GM23338 (cell line): ENCODE data around the gene RUSC2. TPM values are rescaled to one million over a fixed set of nuclear protein-coding genes. Genes with fewer than 3 reads are reported as not detected.

ENCODE experiments used
- ATAC-seq: fragments of 200-7000 bp; cut with Tn5 transposase; 3 replicates; pipeline ENCODE4 v1.9.1; 2020
- DNase-seq: peaks from one replicate; pipeline ENCODE4 v3.0.0-alpha.2; 2015; ENCODE audit warnings: low spot score
- H2AFZ ChIP-seq: fragments of 200-600 bp; sonication (generic); 2 replicates; pipeline ENCODE4 v1.8.0; 2016; ENCODE audit warnings: antibody characterized with exemption, mild to moderate bottlenecking, moderate library complexity
- H3F3A ChIP-seq: fragments of 200-600 bp; sonication (generic); replicated peaks from 2 replicates; pipeline ENCODE4 v1.8.0; 2017; ENCODE audit warnings: antibody characterized with exemption, mixed run types, low read depth
- H3K27ac ChIP-seq: fragments of 200-600 bp; sonication (generic); 2 replicates; pipeline ENCODE4 v1.6.1; 2016; ENCODE audit warnings: low read depth
- H3K27me3 ChIP-seq: fragments of 200-600 bp; sonication (generic); 2 replicates; pipeline ENCODE4 v1.8.0; 2016; ENCODE audit warnings: mild to moderate bottlenecking, mixed run types, moderate library complexity; ENCODE audit not compliant: insufficient read depth
- H3K36me3 ChIP-seq: fragments of 200-600 bp; sonication (generic); 2 replicates; pipeline ENCODE4 v1.8.0; 2016; ENCODE audit warnings: mild to moderate bottlenecking; ENCODE audit not compliant: insufficient read depth
- H3K4me1 ChIP-seq: fragments of 200-600 bp; sonication (generic); 2 replicates; pipeline ENCODE4 v1.8.0; 2016; ENCODE audit warnings: mild to moderate bottlenecking, moderate library complexity; ENCODE audit not compliant: insufficient read depth
- H3K4me2 ChIP-seq: fragments of 200-600 bp; sonication (generic); 2 replicates; pipeline ENCODE4 v1.7.1; 2017; ENCODE audit warnings: mixed run types
- H3K4me3 ChIP-seq: fragments of 200-600 bp; sonication (generic); 2 replicates; pipeline ENCODE4 v1.6.1; 2016; ENCODE audit warnings: mixed run types
- H3K79me2 ChIP-seq: fragments of 200-600 bp; sonication (generic); replicated peaks from 2 replicates; pipeline ENCODE4 v1.8.0; 2017; ENCODE audit warnings: mild to moderate bottlenecking; ENCODE audit not compliant: insufficient read depth
- H3K9me2 ChIP-seq: fragments of 200-600 bp; sonication (generic); 2 replicates; pipeline ENCODE4 v1.8.0; 2017; ENCODE audit not compliant: insufficient read depth
- H4K20me1 ChIP-seq: fragments of 200-600 bp; sonication (generic); replicated peaks from 2 replicates; pipeline ENCODE4 v1.8.0; 2017; ENCODE audit warnings: mild to moderate bottlenecking; ENCODE audit not compliant: insufficient read depth
- H3K27ac Mint-ChIP-seq: 2 replicates; pipeline ENCODE4 v1.8.0; 2020; ENCODE audit warnings: inconsistent platforms, mild to moderate bottlenecking, moderate library complexity, mixed read lengths
- H3K27me3 Mint-ChIP-seq: 3 replicates; pipeline ENCODE4 v1.8.0; 2022; ENCODE audit warnings: low read depth, mild to moderate bottlenecking, moderate library complexity, mixed read lengths, inconsistent platforms; ENCODE audit not compliant: insufficient read depth, poor library complexity
- H3K36me3 Mint-ChIP-seq: 3 replicates; pipeline ENCODE4 v1.8.0; 2021; ENCODE audit warnings: low read depth, mild to moderate bottlenecking, inconsistent platforms, moderate library complexity, mixed read lengths
- H3K4me1 Mint-ChIP-seq: 3 replicates; pipeline ENCODE4 v1.8.0; 2020; ENCODE audit warnings: mild to moderate bottlenecking, inconsistent platforms, mixed read lengths
- H3K4me3 Mint-ChIP-seq: 3 replicates; pipeline ENCODE4 v1.8.0; 2021; ENCODE audit warnings: moderate library complexity, mild to moderate bottlenecking, inconsistent platforms, mixed read lengths
- H3K9me3 Mint-ChIP-seq: 3 replicates; pipeline ENCODE4 v1.8.0; 2020; ENCODE audit warnings: moderate library complexity, mild to moderate bottlenecking, inconsistent platforms, mixed read lengths
- EZH2 ChIP-seq: fragments of 200-600 bp; sonication (generic); IDR thresholded peaks from one replicate; pipeline ENCODE4 v1.8.0; 2017; ENCODE audit warnings: antibody characterized with exemption, mild to moderate bottlenecking, low read depth; ENCODE audit not compliant: unreplicated experiment
- JUNB ChIP-seq: IDR thresholded peaks from one replicate; pipeline ENCODE4 v1.6.1; 2016; ENCODE audit warnings: antibody characterized with exemption; ENCODE audit not compliant: unreplicated experiment
- NANOG ChIP-seq: IDR thresholded peaks from 2 replicates; pipeline ENCODE4 v1.6.1; 2016; ENCODE audit warnings: antibody characterized with exemption, borderline replicate concordance
- POLR2AphosphoS5 ChIP-seq: IDR thresholded peaks from 2 replicates; pipeline ENCODE4 v1.6.1; 2016; ENCODE audit warnings: antibody characterized with exemption, low read depth
- STAT1 ChIP-seq: IDR thresholded peaks from one replicate; pipeline ENCODE4 v1.6.1; 2016; ENCODE audit warnings: antibody characterized with exemption; ENCODE audit not compliant: unreplicated experiment
- ZNF114 ChIP-seq: fragments of 250-450 bp; sonication (Bioruptor Pico); IDR thresholded peaks from 2 replicates; pipeline ENCODE4 v1.5.0; 2020; ENCODE audit warnings: mild to moderate bottlenecking, moderate library complexity
- ZNF331 ChIP-seq: fragments of 250-450 bp; sonication (Bioruptor Pico); IDR thresholded peaks from 2 replicates; pipeline ENCODE4 v1.5.0; 2020; ENCODE audit warnings: low read depth, mild to moderate bottlenecking, moderate library complexity
- polyA plus RNA-seq: library from polyadenylated mRNA; unstranded; fragments of >200 nt; fragmentation: Nextera tagmentation; extraction: Ambion mirVana; gene quantifications from 2 replicates; pipeline ENCODE4 v1.2.1, GENCODE V29; 2016
- total RNA-seq: library from RNA; depleted of rRNA; stranded (reverse); fragments of >200 nt; shearing (Covaris generic); gene quantifications from 2 replicates; pipeline ENCODE4 v1.2.3, GENCODE V29; 2014
- TF ChIP-seq, protein P1 (sequence below): fragments of 250-450 bp; sonication (Bioruptor Pico); IDR thresholded peaks from 2 replicates; pipeline ENCODE4 v1.5.0; 2020; ENCODE audit warnings: mild to moderate bottlenecking, moderate library complexity
- TF ChIP-seq, protein P2 (sequence below), 2 experiments: fragments of 200-600 bp in 1 of 2; sonication (generic) in 1 of 2; conservative IDR thresholded peaks; 2 replicates each; pipeline versions ENCODE4 v1.5.1 to v1.6.1; 2016 to 2017; ENCODE audit warnings: antibody characterized with exemption in 2 of 2, low read depth in 2 of 2, mild to moderate bottlenecking in 2 of 2, moderate library complexity in 1 of 2
- TF ChIP-seq, protein P3 (sequence below): IDR thresholded peaks from 2 replicates; pipeline ENCODE4 v1.6.1; 2016; ENCODE audit warnings: antibody characterized with exemption

RUSC2 gene
- total and polyA plus RNA-seq, 2 experiments from 2014 or later, result 3.0 to 8.2 TPM

DNA sequence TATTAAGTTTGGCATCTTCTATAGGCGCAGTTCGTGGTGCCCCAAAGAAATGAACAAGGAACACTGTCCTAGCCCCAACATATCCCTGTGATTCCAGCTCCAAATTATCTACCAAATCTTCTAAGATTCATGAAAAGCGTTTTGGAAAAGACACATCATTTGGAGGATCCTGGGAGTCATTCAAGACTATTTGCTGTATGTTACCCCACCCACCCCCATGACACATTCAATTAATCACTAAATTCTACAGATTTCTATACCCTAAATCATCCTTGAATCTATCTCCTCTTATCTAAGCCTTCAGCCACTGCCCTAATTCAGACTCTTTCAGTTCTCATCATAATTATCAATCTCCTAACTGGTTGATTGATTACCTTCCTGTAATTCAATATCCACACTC lies 5.5 kb upstream of the RUSC2 start:
- Mint-ChIP-seq H3K27me3 (peaks cover 5% of the 10 kb centered on the region), H3K4me3 (no peak overlapping the region; the same call in 2 of the 3 replicates), H3K9me3 (no peaks in the 10 kb centered on the region), H3K4me1 (peaks cover 15% of the 10 kb centered on the region), H3K36me3 (no peaks in the 10 kb centered on the region), H3K27ac (no peak overlapping the region)
- no peaks in the 10 kb centered on the region; the same call in 1 of the 2 replicates for H3K9me2 ChIP-seq
- DNase-seq (no peak), ATAC-seq (no peak)
- no peak overlapping the region for H3K4me3 ChIP-seq
- H3K27me3 ChIP-seq, result no peaks in the 10 kb centered on the region
- H3K79me2 ChIP-seq, result no peaks in the 10 kb centered on the region
- H2AFZ ChIP-seq, result no peak overlapping the region
- H3F3A ChIP-seq, result no peaks in the 10 kb centered on the region
- TF ChIP-seq JUNB, result no peak
- TF ChIP-seq, protein P1, sequence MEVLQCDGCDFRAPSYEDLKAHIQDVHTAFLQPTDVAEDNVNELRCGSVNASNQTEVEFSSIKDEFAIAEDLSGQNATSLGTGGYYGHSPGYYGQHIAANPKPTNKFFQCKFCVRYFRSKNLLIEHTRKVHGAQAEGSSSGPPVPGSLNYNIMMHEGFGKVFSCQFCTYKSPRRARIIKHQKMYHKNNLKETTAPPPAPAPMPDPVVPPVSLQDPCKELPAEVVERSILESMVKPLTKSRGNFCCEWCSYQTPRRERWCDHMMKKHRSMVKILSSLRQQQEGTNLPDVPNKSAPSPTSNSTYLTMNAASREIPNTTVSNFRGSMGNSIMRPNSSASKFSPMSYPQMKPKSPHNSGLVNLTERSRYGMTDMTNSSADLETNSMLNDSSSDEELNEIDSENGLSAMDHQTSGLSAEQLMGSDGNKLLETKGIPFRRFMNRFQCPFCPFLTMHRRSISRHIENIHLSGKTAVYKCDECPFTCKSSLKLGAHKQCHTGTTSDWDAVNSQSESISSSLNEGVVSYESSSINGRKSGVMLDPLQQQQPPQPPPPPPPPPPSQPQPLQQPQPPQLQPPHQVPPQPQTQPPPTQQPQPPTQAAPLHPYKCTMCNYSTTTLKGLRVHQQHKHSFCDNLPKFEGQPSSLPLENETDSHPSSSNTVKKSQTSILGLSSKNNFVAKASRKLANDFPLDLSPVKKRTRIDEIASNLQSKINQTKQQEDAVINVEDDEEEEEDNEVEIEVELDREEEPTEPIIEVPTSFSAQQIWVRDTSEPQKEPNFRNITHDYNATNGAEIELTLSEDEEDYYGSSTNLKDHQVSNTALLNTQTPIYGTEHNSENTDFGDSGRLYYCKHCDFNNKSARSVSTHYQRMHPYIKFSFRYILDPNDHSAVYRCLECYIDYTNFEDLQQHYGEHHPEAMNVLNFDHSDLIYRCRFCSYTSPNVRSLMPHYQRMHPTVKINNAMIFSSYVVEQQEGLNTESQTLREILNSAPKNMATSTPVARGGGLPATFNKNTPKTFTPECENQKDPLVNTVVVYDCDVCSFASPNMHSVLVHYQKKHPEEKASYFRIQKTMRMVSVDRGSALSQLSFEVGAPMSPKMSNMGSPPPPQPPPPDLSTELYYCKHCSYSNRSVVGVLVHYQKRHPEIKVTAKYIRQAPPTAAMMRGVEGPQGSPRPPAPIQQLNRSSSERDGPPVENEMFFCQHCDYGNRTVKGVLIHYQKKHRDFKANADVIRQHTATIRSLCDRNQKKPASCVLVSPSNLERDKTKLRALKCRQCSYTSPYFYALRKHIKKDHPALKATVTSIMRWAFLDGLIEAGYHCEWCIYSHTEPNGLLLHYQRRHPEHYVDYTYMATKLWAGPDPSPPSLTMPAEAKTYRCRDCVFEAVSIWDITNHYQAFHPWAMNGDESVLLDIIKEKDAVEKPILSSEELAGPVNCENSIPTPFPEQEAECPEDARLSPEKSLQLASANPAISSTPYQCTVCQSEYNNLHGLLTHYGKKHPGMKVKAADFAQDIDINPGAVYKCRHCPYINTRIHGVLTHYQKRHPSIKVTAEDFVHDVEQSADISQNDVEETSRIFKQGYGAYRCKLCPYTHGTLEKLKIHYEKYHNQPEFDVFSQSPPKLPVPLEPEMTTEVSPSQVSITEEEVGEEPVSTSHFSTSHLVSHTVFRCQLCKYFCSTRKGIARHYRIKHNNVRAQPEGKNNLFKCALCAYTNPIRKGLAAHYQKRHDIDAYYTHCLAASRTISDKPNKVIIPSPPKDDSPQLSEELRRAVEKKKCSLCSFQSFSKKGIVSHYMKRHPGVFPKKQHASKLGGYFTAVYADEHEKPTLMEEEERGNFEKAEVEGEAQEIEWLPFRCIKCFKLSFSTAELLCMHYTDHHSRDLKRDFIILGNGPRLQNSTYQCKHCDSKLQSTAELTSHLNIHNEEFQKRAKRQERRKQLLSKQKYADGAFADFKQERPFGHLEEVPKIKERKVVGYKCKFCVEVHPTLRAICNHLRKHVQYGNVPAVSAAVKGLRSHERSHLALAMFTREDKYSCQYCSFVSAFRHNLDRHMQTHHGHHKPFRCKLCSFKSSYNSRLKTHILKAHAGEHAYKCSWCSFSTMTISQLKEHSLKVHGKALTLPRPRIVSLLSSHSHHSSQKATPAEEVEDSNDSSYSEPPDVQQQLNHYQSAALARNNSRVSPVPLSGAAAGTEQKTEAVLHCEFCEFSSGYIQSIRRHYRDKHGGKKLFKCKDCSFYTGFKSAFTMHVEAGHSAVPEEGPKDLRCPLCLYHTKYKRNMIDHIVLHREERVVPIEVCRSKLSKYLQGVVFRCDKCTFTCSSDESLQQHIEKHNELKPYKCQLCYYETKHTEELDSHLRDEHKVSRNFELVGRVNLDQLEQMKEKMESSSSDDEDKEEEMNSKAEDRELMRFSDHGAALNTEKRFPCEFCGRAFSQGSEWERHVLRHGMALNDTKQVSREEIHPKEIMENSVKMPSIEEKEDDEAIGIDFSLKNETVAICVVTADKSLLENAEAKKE (CRISPR knock-in tag), result no peak
- TF ChIP-seq ZNF331, result no peak
- no peak for TF ChIP-seq POLR2AphosphoS5
- no peak for TF ChIP-seq EZH2
- TF ChIP-seq, protein P2, sequence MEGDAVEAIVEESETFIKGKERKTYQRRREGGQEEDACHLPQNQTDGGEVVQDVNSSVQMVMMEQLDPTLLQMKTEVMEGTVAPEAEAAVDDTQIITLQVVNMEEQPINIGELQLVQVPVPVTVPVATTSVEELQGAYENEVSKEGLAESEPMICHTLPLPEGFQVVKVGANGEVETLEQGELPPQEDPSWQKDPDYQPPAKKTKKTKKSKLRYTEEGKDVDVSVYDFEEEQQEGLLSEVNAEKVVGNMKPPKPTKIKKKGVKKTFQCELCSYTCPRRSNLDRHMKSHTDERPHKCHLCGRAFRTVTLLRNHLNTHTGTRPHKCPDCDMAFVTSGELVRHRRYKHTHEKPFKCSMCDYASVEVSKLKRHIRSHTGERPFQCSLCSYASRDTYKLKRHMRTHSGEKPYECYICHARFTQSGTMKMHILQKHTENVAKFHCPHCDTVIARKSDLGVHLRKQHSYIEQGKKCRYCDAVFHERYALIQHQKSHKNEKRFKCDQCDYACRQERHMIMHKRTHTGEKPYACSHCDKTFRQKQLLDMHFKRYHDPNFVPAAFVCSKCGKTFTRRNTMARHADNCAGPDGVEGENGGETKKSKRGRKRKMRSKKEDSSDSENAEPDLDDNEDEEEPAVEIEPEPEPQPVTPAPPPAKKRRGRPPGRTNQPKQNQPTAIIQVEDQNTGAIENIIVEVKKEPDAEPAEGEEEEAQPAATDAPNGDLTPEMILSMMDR (conservative IDR thresholded peaks at IDR 0.05; ENCODE audit: low read depth in 2 of 2), result no peak
- no peak for TF ChIP-seq STAT1
- TF ChIP-seq NANOG, result no peak
- TF ChIP-seq ZNF114 (CRISPR knock-in tag), result no peak
- TF ChIP-seq, protein P3, sequence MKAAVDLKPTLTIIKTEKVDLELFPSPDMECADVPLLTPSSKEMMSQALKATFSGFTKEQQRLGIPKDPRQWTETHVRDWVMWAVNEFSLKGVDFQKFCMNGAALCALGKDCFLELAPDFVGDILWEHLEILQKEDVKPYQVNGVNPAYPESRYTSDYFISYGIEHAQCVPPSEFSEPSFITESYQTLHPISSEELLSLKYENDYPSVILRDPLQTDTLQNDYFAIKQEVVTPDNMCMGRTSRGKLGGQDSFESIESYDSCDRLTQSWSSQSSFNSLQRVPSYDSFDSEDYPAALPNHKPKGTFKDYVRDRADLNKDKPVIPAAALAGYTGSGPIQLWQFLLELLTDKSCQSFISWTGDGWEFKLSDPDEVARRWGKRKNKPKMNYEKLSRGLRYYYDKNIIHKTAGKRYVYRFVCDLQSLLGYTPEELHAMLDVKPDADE, result no peak
- no peak overlapping the region for H3K27ac ChIP-seq
- H4K20me1 ChIP-seq, result no peaks in the 10 kb centered on the region
- no peaks in the 10 kb centered on the region for H3K36me3 ChIP-seq
- H3K4me1 ChIP-seq, result peaks cover 5% of the 10 kb centered on the region; the same call in 1 of the 2 replicates
- no peak overlapping the region for H3K4me2 ChIP-seq
